ENCODE measurements around the gene TDRD9.
"Not testable (repeated sequence)": the region's sequence is repeated elsewhere in the genome, so short reads cannot be mapped to it uniquely, and the experiment has no call there.

Gene TDRD9

GRCh38 chr14:103894034-103894722 lies 34.1 kb upstream of the TDRD9 start:
- DNase-seq = peak; percentile 45

GRCh38 chr14:103894723-103895059 lies 33.6 kb upstream of the TDRD9 start:
- peak; percentile 44 for DNase-seq

DNA sequence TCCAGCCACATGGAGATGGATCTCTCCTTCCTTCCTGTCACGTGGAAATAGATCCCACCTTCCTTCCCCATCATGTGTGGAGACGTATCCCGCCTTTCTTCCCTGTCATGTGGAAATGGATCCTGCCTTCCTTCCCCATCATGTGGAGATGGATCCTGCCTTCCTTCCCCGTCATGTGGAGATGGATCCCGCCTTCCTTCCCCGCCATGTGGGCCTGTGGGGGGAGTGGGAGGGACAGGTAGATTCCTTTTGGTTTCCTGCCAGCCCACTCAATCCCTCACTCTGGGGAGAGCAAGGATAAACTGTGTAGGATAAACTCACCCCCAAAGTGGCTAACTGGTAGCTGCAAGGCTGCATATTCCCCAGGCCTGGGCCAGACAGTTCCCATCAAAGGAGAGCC lies 31.7 kb upstream of the TDRD9 start:
- DNase-seq = peak; percentile 50

DNA sequence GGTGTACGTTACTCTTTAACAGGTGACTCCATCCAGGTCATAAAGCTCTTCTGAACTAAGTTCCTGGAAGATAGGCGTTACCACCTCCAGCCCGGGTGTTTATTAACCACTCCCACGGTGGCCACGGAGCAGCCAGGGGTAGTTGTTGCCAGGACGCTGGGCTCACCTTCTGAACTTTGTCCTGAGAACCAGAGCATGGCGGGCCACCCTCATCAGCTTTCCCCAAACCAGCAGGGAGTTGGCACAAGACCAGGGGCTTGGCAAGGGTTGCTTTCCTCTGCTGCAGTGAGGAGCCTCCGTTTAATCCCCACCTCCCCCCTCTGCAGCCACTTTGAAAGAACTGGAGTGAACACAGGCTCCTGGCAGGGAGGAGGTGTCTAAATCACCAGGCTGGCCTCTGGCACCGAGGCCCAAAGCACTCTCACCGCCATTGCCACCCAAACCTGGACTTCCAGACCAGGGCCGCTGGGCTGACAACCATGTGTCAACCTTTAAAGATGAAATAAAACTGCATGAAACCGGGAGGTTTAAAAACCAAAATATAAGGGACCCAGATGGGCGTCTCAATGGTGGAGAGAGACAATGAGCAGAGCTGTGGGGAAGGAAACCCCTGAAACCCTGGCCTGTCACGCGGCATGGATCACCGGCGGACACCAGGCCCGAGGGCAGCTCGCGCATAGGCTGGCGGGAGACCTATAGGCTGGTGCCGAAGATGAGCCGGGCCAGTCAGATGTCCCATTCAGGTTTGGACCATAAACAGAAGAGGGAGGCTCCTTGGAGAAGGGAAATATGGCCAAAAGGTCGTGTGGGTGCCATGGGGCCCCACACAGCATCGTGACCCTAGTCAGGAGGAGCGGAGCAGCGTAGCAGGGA lies 30.9 kb upstream of the TDRD9 start:
- DNase-seq = no peak

DNA sequence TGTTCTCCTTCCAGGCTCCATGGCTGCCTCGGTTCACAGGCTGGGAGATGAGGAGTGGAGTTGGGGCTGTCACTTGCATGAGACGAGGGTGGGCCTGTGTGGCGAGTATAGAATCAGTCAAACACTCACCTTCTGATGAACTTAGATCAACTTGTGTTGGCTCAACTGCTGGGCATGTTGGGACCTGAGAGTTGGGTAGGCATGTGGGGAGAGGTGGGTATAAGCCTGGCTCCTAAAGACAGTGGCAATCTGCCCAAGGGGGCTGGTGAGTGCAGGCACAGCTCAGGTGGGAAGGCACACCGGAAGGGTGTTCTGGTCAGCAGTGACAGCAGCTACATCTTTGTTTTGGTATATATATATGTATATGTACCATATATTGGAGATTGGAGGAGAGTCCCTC lies 30.1 kb upstream of the TDRD9 start:
- no peak for DNase-seq

GRCh38 chr14:103898711-103899110 lies 29.5 kb upstream of the TDRD9 start:
- DNase-seq = no peak

DNA sequence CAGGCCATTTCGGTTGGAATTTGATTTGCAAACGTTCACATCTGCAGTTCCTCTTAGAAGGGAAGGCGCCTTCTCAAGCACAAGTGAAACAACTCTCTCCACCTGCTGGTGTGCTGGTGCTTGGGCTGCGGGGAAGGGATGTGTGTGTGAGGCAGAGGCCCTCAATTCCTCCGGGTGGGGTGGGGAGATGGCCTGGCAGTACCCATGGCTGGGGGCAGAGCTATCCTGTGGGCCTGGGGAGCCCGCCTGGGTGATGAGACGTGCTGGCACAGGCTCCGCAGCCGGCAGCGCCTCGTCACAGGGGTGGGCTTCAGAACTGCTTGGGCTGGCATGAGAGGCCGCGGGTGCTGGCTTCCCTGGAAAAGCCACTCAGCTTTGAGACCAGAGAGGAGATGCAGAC lies 28.9 kb upstream of the TDRD9 start:
- DNase-seq = no peak

DNA sequence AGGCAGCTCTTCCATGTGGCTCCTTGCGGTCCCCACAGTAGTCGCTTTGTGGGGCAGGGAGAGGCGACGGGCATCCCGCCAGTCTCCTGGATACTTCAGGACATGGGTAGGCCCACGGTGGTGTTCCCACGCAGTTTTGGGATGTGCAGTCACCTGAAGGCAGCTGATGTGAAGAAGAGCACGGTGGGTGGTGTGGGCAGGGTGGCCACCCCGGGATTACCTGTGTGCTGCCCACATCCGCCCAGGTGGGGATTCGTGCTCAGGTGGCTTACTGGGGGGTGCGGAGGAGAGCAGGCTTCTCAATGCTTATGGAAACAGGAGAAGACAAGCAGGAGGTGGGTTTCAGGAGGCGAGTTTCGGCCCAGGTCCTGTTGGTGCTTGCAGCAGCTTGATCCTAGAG lies 28.4 kb upstream of the TDRD9 start:
- no peak for DNase-seq

DNA sequence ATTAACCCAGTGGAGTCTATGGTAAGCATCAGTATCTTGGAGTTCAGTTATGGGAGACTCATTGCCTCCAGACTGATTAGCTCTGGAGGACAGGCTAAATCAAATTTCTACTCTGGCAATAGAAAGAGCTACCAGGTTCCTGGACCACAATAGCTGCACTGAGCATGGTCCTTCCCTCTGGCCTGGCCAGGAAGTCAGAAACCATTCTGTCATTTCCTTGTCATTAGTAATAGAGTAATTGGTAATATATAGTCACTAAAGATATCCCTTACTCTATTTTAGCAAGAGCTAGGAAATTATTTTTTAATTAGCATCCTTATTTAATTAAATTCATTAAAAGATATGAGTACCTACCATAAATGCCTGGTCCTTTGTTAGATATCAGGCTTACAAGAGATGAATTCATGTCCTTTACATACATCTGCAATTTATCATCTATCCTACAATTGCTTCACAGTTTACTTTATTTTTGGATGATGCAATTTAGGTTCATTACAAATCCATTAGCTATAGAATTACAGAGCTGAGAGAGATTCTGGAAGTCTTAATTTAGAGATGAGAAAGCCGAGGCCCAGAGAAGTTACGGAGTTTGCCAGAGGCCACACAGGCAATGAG lies 23.7 kb upstream of the TDRD9 start:
- DNase-seq = no peak

- peak; percentile 75 for DNase-seq
These were observed 22.3 kb upstream of the TDRD9 start for GRCh38 chr14:103905842-103906456.

- no peak for DNase-seq
These were observed 19.7 kb upstream of the TDRD9 start for GRCh38 chr14:103908580-103908979.

DNA sequence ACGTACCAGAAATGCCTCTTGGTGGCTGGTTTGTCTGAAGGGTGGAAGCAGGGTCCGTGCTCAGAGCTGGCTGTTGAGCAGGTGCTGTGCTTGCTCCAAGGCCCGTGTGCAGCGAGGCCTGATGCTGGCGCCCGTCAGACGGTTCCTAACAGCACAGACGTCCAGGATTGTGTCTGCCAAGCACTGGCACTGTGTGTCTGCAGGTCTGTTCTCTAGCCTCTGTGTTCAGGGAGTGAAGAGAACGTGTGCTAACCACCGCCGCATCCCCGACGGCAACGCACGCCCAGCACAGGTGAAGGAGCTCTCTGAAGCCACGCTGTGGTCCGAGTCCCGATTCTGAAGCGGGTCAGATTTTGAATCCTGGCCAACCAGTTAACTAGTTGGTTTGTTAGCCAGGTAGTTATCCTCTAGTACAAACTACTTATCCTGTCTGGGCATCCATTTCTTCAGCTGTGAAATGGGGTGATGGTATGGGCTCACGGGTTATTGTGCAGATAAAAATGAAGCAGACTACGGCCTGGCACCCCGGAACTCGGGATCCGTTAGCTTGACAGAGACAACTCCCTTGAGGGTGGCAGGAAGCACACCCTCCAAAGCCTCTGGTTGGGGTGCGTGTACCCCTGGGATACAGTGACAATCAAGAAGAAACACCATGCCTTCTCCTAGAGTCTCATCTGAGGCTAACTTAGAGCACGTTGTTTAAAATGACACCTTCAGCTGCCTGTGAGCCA lies 18.6 kb upstream of the TDRD9 start:
- peak; percentile 50 for DNase-seq

- DNase-seq = peak; percentile 96
These were observed 17.9 kb upstream of the TDRD9 start for GRCh38 chr14:103910262-103910935.

GRCh38 chr14:103910984-103911383 lies 17.3 kb upstream of the TDRD9 start:
- no peak for DNase-seq

DNA sequence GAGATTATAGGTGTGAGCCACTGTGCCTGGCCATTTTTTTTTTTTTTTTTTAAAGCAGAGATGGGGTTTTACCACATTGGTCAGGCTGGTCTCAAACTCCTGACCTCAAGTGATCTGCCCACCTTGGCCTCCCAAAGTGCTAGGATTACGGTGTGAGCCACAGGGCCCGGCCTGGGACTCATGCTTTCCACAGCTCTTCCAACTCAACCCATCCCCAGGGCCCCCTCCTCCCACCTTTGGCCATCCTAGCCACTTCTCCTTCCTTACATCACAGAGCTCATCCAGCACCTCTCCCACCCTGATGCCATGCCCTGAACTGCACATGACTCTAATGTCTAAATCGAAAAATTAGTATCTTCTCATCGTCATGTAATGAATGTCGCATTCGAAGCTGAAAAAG lies 12.6 kb upstream of the TDRD9 start:
- no peak for DNase-seq

DNA sequence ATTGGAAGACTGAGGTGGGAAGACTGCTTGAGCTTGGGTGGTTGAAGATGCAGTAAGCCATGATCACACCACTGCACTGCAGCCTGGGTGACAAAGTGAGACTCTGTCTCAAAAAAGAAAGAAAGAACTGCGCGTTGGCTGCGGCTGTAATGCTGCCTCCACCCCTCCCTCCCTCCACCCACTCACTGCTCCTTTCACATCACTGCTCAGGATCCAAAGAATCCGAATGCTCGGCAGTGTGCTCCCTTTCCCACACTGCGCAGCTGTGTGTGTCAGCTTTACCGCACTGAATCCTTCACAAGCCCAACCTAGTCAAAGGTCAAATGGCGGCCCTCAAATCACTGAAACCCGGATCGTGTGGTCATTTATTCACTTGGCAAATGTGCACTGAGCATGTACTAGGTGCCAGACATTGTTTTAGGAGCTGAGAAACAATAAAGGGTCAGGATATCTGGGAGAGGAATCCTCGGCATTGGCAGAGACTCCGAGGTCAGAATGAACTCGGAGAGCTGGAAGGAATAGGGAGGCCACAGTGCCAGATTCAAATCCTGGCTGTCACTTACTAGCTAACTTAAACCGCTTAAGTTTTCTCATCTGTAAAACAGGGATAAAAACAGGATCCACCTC lies 11.5 kb upstream of the TDRD9 start:
- no peak for DNase-seq

- peak; percentile 96 for DNase-seq
These were observed 7.0 kb upstream of the TDRD9 start for GRCh38 chr14:103920981-103921854.

DNA sequence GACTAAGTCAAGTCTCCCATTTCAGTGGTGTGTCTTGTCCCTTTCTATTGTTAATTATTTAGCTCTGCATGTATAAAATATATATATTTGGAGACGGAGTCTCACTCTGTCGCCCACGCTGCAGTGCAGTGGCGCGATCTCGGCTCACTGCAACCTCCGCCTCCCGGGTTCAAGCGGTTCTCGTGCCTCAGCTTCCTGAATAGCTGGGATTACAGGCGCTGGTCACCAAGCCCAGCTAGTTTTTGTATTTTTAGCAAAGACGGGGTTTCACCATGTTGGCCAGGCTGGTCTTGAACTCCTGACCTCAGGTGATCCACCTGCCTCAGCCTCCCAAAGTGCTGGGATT lies 6.4 kb upstream of the TDRD9 start:
- not testable (repeated sequence) for DNase-seq

DNA sequence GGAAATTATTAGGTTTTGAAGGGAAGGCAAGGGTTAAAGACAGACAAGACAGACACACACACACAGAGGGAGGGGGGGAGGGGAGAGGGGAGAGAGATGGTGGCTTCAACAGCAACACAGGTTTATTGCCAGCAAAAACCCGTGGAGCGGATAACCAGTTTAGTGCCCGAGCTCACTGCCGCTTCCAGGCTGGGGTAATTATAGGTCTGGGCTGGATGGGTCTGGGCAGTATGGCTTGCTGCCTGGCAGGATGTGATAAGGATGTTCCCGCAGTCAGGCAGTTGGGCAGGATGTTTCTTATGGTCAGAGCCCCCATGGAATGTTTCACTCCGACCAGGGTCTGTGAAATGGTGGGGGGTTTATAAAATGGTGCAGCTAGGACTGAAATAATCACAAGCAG lies 4.4 kb upstream of the TDRD9 start:
- DNase-seq = peak; percentile 92

DNA sequence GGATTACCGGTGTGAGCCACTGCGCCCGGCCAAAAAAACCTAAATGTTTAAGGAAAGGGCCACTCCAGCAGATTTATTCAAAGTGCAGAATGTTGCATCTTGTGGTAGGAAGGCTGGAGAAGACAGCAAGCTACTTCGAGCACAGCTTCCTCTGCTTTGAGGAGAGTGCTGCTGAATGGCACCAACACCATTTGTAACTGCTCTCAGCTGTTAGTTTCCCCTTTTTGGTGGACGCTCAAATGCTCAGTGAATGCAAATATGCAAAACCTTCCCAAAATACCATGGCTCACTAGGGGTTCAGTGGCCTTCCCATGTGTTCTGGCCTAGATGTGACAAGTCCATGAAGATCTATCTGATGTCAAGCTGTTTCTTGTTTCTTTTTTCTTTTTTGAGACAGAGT lies 2.9 kb upstream of the TDRD9 start:
- no peak for DNase-seq

GRCh38 chr14:103927566-103927965 lies 690 bp upstream of the TDRD9 start:
- no peak for DNase-seq

Data from islet precursor cell (in vitro differentiated cells).